Endothelial cell of umbilical vein (primary cell): ENCODE data around the gene GALNT17. TPM values are rescaled to one million over a fixed set of nuclear protein-coding genes. Genes with fewer than 3 reads are reported as not detected.

ENCODE experiments used
- BruUV-seq: library from RNA; stranded (reverse); fragments of 400-500 nt; replicated peaks from 2 replicates; lab custom pipeline; 2021; lab: Mats Ljungman, UMichigan
- CTCF ChIA-PET: fragments of 300-600, 350-600 bp; sonication (Branson Sonifier 250); formaldehyde crosslinking; loops from one replicate; lab custom pipeline; 2021; ENCODE audit warnings: antibody characterized with exemption, inconsistent platforms; lab: Charles Lee
- POLR2A ChIA-PET: fragments of 300-600, 350-600 bp; sonication (Branson Sonifier 250); formaldehyde crosslinking; loops from one replicate; lab custom pipeline; 2021; ENCODE audit warnings: antibody characterized with exemption, inconsistent platforms; lab: Charles Lee
- DNase-seq: peaks from one replicate; pipeline ENCODE4 v3.0.0-alpha.2; 2011; ENCODE audit warnings: low read depth, low spot score
- FAIRE-seq: peaks from 2 replicates; lab custom pipeline; 2011; peaks lifted over from hg19 to GRCh38; lab: Jason Lieb, UNC
- H2AFZ ChIP-seq: 2 replicates; pipeline ENCODE4 v1.6.0; 2012; ENCODE audit warnings: low read depth, low read length, control low read depth, inconsistent platforms
- H3K27ac ChIP-seq: 2 replicates; pipeline ENCODE4 v1.5.1; 2011; ENCODE audit warnings: low read depth, mild to moderate bottlenecking, control low read depth, low read length, moderate library complexity; ENCODE audit not compliant: insufficient read depth
- H3K27me3 ChIP-seq, 2 experiments: 2 replicates each; pipeline versions ENCODE4 v1.6.0 to v1.6.1; 2011; ENCODE audit warnings: low read length in 2 of 2, mixed read lengths in 1 of 2; ENCODE audit not compliant: control insufficient read depth in 2 of 2, insufficient read depth in 2 of 2
- H3K36me3 ChIP-seq, 2 experiments: 2 replicates in 1 of 2; 3 replicates in 1 of 2; pipeline ENCODE4 v1.5.1; 2011; ENCODE audit warnings: low read length in 2 of 2, mild to moderate bottlenecking in 1 of 2, moderate library complexity in 1 of 2; ENCODE audit not compliant: control insufficient read depth in 2 of 2, insufficient read depth in 2 of 2; ENCODE audit errors: extremely low read depth in 1 of 2
- H3K4me1 ChIP-seq: 3 replicates; pipeline ENCODE4 v1.5.1; 2011; ENCODE audit warnings: mild to moderate bottlenecking, low read length; ENCODE audit not compliant: control insufficient read depth, insufficient read depth; ENCODE audit errors: extremely low read depth
- H3K4me2 ChIP-seq: 2 replicates; pipeline ENCODE4 v1.6.1; 2011; ENCODE audit warnings: low read length, control low read depth, mixed read lengths; ENCODE audit not compliant: insufficient read depth
- H3K4me3 ChIP-seq, 3 experiments: fragments of 200-600 bp in 1 of 3; sonication (generic), shearing (Covaris generic) in 1 of 3; replicated peaks in 1 of 3; 2 replicates each; pipeline ENCODE4 v1.5.1; 2011 to 2016; ENCODE audit warnings: control low read depth in 3 of 3, low read length in 3 of 3, mild to moderate bottlenecking in 2 of 3, inconsistent platforms in 1 of 3, low read depth in 1 of 3, moderate library complexity in 1 of 3; ENCODE audit not compliant: insufficient read depth in 1 of 3
- H3K79me2 ChIP-seq: 2 replicates; pipeline ENCODE4 v1.6.0; 2012; ENCODE audit warnings: low read length, inconsistent platforms; ENCODE audit not compliant: control insufficient read depth, insufficient read depth
- H3K9ac ChIP-seq: replicated peaks from 2 replicates; pipeline ENCODE3; 2011; ENCODE audit warnings: low read length, control low read depth; ENCODE audit not compliant: insufficient read depth; ENCODE audit errors: extremely low read depth
- H3K9me1 ChIP-seq: replicated peaks from 3 replicates; pipeline ENCODE4 v1.6.0; 2011; ENCODE audit warnings: mild to moderate bottlenecking, low read length; ENCODE audit not compliant: control insufficient read depth, insufficient read depth; ENCODE audit errors: extremely low read depth
- H3K9me3 ChIP-seq: replicated peaks from 2 replicates; pipeline ENCODE4 v1.5.1; 2012; ENCODE audit warnings: low read length, inconsistent platforms; ENCODE audit not compliant: control insufficient read depth, insufficient read depth
- H4K20me1 ChIP-seq: replicated peaks from 2 replicates; pipeline ENCODE3; 2011; ENCODE audit warnings: mild to moderate bottlenecking, low read length; ENCODE audit not compliant: control insufficient read depth, insufficient read depth; ENCODE audit errors: extremely low read depth
- CTCF ChIP-seq, 2 donors: IDR thresholded peaks; 1 replicate in 1 of 2; 2 replicates in 1 of 2; pipeline ENCODE4 v1.5.1; 2011; ENCODE audit warnings: low read length in 2 of 2, mild to moderate bottlenecking in 2 of 2, moderate library complexity in 2 of 2, control low read depth in 1 of 2, inconsistent platforms in 1 of 2, low read depth in 1 of 2; ENCODE audit not compliant: insufficient read depth in 1 of 2; ENCODE audit errors: extremely low read depth in 1 of 2
- EZH2 ChIP-seq: IDR thresholded peaks from 2 replicates; pipeline ENCODE4 v1.6.1; 2012; ENCODE audit warnings: borderline replicate concordance, low read depth, mild to moderate bottlenecking, moderate library complexity, low read length, inconsistent platforms; ENCODE audit not compliant: severe bottlenecking
- FOS ChIP-seq: IDR thresholded peaks from 2 replicates; pipeline ENCODE4 v1.6.1; 2011; ENCODE audit warnings: mild to moderate bottlenecking, low read length, moderate library complexity, borderline replicate concordance; ENCODE audit not compliant: insufficient read depth
- GATA2 ChIP-seq: IDR thresholded peaks from 2 replicates; pipeline ENCODE4 v1.7.0; 2011; ENCODE audit warnings: low read depth, mild to moderate bottlenecking, moderate library complexity, mixed read lengths, low read length; ENCODE audit not compliant: insufficient read length, insufficient read depth
- JUN ChIP-seq: IDR thresholded peaks from 2 replicates; pipeline ENCODE4 v1.6.1; 2011; ENCODE audit warnings: borderline replicate concordance, low read depth; ENCODE audit not compliant: insufficient read length, insufficient read depth
- MAX ChIP-seq: IDR thresholded peaks from 2 replicates; pipeline ENCODE4 v1.6.1; 2011; ENCODE audit not compliant: insufficient read depth, insufficient read length
- MYC ChIP-seq: IDR thresholded peaks from one replicate; pipeline ENCODE4 v1.6.1; 2011; ENCODE audit warnings: mild to moderate bottlenecking, low read depth, low read length
- POLR2A ChIP-seq: IDR thresholded peaks from 2 replicates; pipeline ENCODE4 v1.6.1; 2012; ENCODE audit warnings: low read depth, mild to moderate bottlenecking, control low read depth, low read length
- POLR2AphosphoS5 ChIP-seq: IDR thresholded peaks from 2 replicates; pipeline ENCODE4 v1.6.1; 2012; ENCODE audit warnings: low read depth, mild to moderate bottlenecking, control low read depth, low read length, moderate library complexity; ENCODE audit not compliant: insufficient read depth
- dilution Hi-C: fragments of 300-500 bp; cut with MboI; formaldehyde crosslinking; loops from one replicate; pipeline ENCODE4 v1.15.0; 2019; ENCODE audit warnings: low sequenced_read_pairs; ENCODE audit not compliant: extremely low pct_ligation_motif_present
- intact Hi-C: fragments of 100-400 bp; cut with micrococcal nuclease; formaldehyde crosslinking; loops from one replicate; pipeline ENCODE4 v1.10.0; 2022
- polyA plus RNA-seq, 4 experiments: library from polyadenylated mRNA; depleted of rRNA in 3 of 4; stranded (reverse) in 3 of 4; unstranded in 1 of 4; fragments of >200 nt; gene quantifications; 2 replicates each; pipeline versions ENCODE4 v1.2.1 to v1.2.3, GENCODE V29; 2011 to 2012; ENCODE audit warnings: missing spikeins in 1 of 4
- total RNA-seq: library from RNA; stranded (reverse); gene quantifications from 2 replicates; pipeline ENCODE4 v1.2.3, GENCODE V29; 2021

The GALNT17 gene
- total and polyA plus RNA-seq, 2 donors (not counting 3 experiments of a cell fraction or from before 2014, with no cell fraction given), result not detected

- H3K79me2 ChIP-seq, result no peaks in the 10 kb centered on the region
- ChIA-PET POLR2A (no interaction called here), CTCF (no interaction called here)
- H3K4me1 ChIP-seq, result no peaks in the 10 kb centered on the region
- no peaks in the 10 kb centered on the region for H3K9me1 ChIP-seq
- intact Hi-C loops, result no loop called here
- H2AFZ ChIP-seq, result no peak overlapping the region
- no TSS peak for BruUV-seq
- no peaks in the 10 kb centered on the region for H3K36me3 ChIP-seq
- no peaks in the 10 kb centered on the region for H3K27me3 ChIP-seq
- DNase-seq (no peak), FAIRE-seq (no peak)
- peaks cover 2% of the 10 kb centered on the region for H3K9me3 ChIP-seq
- dilution Hi-C loops, result no loop called here
- no peak overlapping the region for H3K27ac ChIP-seq
- H3K4me2 ChIP-seq, result no peak overlapping the region
- no peaks in the 10 kb centered on the region for H4K20me1 ChIP-seq
- TF ChIP-seq FOS (no peak), MYC (no peak), GATA2 (no peak), MAX (no peak), CTCF (IDR thresholded peaks at IDR 0.05; ENCODE audit: extremely low read depth in 1 of 2, insufficient read depth in 1 of 2, low read depth in 1 of 2, low read length in 2 of 2) (no peak), POLR2A (no peak), POLR2AphosphoS5 (no peak), JUN (no peak), EZH2 (no peak)
- H3K9ac ChIP-seq, result no peak overlapping the region
- no peak overlapping the region for H3K4me3 ChIP-seq
Observed at GRCh38 chr7:71491336-71491735, 359.4 kb downstream of the GALNT17 start.
